ENCODE measurements around the gene NHEJ1. TPM values are rescaled to one million over a fixed set of nuclear protein-coding genes. Genes with fewer than 3 reads are reported as not detected.

NHEJ1 gene
- total RNA-seq, 1 donor from 2014 or later = 19.6 TPM

DNA sequence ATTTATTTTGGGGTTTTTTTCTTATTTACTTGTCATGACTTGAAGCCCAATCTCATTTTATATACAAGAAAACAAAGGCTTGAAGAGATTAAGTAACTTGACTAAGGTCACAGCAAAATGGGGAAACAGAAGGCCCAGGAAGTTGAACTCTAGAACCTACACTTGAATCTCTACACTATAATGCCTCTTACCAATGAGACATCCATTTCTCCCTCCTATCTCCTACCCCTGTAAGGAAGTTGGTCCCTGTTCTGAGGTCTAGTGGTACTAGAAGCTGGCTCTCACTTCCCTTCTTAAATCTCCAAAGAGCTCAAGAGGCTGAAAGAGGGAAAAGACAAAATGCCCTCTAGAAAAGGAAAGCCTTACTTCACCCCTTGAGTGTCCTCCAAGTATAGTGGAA, 74.4 kb downstream of the NHEJ1 start:
- H3K36me3 Mint-ChIP-seq = peaks cover 4% of the 10 kb centered on the region
- H3K9me3 Mint-ChIP-seq = no peaks in the 10 kb centered on the region
- no peak for DNase-seq (ENCODE audit: extremely low spot score, unreplicated experiment)
- peaks cover 13% of the 10 kb centered on the region for H3K4me1 Mint-ChIP-seq (ENCODE audit: unreplicated experiment)
- H3K4me3 Mint-ChIP-seq = no peak overlapping the region
- H3K27me3 Mint-ChIP-seq = peaks cover 3% of the 10 kb centered on the region
- TF ChIP-seq, protein P1, sequence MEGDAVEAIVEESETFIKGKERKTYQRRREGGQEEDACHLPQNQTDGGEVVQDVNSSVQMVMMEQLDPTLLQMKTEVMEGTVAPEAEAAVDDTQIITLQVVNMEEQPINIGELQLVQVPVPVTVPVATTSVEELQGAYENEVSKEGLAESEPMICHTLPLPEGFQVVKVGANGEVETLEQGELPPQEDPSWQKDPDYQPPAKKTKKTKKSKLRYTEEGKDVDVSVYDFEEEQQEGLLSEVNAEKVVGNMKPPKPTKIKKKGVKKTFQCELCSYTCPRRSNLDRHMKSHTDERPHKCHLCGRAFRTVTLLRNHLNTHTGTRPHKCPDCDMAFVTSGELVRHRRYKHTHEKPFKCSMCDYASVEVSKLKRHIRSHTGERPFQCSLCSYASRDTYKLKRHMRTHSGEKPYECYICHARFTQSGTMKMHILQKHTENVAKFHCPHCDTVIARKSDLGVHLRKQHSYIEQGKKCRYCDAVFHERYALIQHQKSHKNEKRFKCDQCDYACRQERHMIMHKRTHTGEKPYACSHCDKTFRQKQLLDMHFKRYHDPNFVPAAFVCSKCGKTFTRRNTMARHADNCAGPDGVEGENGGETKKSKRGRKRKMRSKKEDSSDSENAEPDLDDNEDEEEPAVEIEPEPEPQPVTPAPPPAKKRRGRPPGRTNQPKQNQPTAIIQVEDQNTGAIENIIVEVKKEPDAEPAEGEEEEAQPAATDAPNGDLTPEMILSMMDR (conservative IDR thresholded peaks at IDR 0.05) = no peak
- H3K27ac Mint-ChIP-seq = no peak overlapping the region

DNA sequence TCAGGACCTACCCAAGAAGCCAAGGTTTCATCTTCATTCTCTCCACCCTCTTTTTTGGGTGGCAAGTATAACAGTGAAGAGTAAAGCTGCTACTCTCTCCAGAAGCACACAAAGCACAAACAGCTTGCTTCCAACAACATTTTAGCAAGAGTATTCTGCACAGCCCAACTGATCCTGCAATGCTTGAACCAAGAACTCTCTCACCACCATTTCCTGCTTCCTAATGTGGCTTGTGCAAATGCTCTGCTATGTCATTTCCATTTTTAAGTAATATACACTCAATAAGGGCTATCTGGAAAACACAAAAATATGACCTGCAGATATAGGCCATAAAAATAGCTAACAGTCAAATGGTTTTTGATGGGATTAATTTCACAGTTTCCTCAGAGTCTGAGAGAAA, 75.8 kb downstream of the NHEJ1 start:
- H3K4me3 Mint-ChIP-seq = no peak overlapping the region
- peaks cover 3% of the 10 kb centered on the region for H3K27me3 Mint-ChIP-seq
- H3K4me1 Mint-ChIP-seq (ENCODE audit: unreplicated experiment) = peaks cover 13% of the 10 kb centered on the region
- no peaks in the 10 kb centered on the region for H3K9me3 Mint-ChIP-seq
- TF ChIP-seq, protein P1 (conservative IDR thresholded peaks at IDR 0.05) = no peak
- no peak overlapping the region for H3K27ac Mint-ChIP-seq
- no peak for DNase-seq (ENCODE audit: extremely low spot score, unreplicated experiment)
- H3K36me3 Mint-ChIP-seq = peaks cover 4% of the 10 kb centered on the region

GRCh38 chr2:219082332-219082958, 78.2 kb downstream of the NHEJ1 start:
- H3K9me3 Mint-ChIP-seq = no peaks in the 10 kb centered on the region
- TF ChIP-seq, protein P1 (conservative IDR thresholded peaks at IDR 0.05) = no peak
- H3K36me3 Mint-ChIP-seq = no peaks in the 10 kb centered on the region
- H3K4me3 Mint-ChIP-seq = no peak overlapping the region
- no peak overlapping the region for H3K27ac Mint-ChIP-seq
- H3K4me1 Mint-ChIP-seq (ENCODE audit: unreplicated experiment) = peaks cover 12% of the 10 kb centered on the region
- H3K27me3 Mint-ChIP-seq = peaks cover 3% of the 10 kb centered on the region
- DNase-seq (ENCODE audit: extremely low spot score, unreplicated experiment) = no peak

GRCh38 chr2:219081701-219082331, 78.8 kb downstream of the NHEJ1 start:
- TF ChIP-seq, protein P1 (conservative IDR thresholded peaks at IDR 0.05) = no peak
- no peak for DNase-seq (ENCODE audit: extremely low spot score, unreplicated experiment)
- H3K9me3 Mint-ChIP-seq = no peaks in the 10 kb centered on the region
- peaks cover 4% of the 10 kb centered on the region for H3K36me3 Mint-ChIP-seq
- peaks cover 6% of the 10 kb centered on the region for H3K4me1 Mint-ChIP-seq (ENCODE audit: unreplicated experiment)
- H3K4me3 Mint-ChIP-seq = no peak overlapping the region
- peaks cover 3% of the 10 kb centered on the region for H3K27me3 Mint-ChIP-seq
- H3K27ac Mint-ChIP-seq = no peak overlapping the region

DNA sequence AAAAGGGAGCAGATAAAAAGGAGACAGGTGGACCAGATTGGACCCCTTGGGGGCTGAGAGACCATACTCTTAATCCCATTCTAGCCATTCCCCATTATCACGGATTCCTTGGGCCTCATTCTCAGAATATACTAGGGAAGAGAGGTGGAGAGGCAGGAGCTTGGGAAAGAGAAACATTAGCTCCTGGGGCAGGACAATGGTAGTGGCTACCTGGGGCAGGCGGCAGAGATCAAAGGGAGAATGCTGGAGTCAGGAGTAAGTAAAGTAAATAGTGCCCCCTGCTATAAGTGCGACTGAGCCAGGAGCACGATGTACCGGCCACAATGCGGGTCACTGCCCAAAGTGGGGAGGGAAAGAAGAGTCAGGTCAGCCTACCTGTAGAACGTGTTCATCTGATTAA, 79.5 kb downstream of the NHEJ1 start:
- Mint-ChIP-seq H3K27ac (no peak overlapping the region), H3K4me3 (no peak overlapping the region), H3K27me3 (peaks cover 3% of the 10 kb centered on the region), H3K4me1 (ENCODE audit: unreplicated experiment) (no peaks in the 10 kb centered on the region), H3K9me3 (no peaks in the 10 kb centered on the region), H3K36me3 (peaks cover 4% of the 10 kb centered on the region)
- TF ChIP-seq, protein P1 (conservative IDR thresholded peaks at IDR 0.05) = no peak
- DNase-seq (ENCODE audit: extremely low spot score, unreplicated experiment) = no peak
